PC-3 (cell line): ENCODE measurements around the gene SH3BP1. TPM values are rescaled to one million over a fixed set of nuclear protein-coding genes. Genes with fewer than 3 reads are reported as not detected.

Experiments
- ATAC-seq: fragments of 200-7000 bp; cut with Tn5 transposase; 2 replicates; pipeline ENCODE4 v1.9.1; 2020; ENCODE audit warnings: mild to moderate bottlenecking, moderate library complexity
- BruUV-seq: library from RNA; stranded (reverse); fragments of 400-500 nt; replicated peaks from 2 replicates; lab custom pipeline; 2021; lab: Mats Ljungman, UMichigan
- CTCF ChIA-PET: fragments of 300-600 bp; sonication (Branson Sonifier 250); formaldehyde crosslinking; loops from one replicate; lab custom pipeline; 2022; ENCODE audit warnings: antibody characterized with exemption; lab: Charles Lee
- POLR2A ChIA-PET: fragments of 300-600 bp; sonication (Branson Sonifier 250); formaldehyde crosslinking; loops from one replicate; lab custom pipeline; 2022; ENCODE audit warnings: antibody characterized with exemption; ENCODE audit not compliant: unreplicated experiment; lab: Charles Lee
- DNase-seq: peaks from one replicate; pipeline ENCODE4 v3.0.0-alpha.2; 2015
- H2AFZ ChIP-seq: fragments of 300-600 bp; sonication (generic); 2 replicates; pipeline ENCODE4 v1.6.0; 2016; ENCODE audit warnings: antibody characterized with exemption, low read length
- H3F3A ChIP-seq: fragments of 300-600 bp; sonication (generic); one replicate; pipeline ENCODE4 v1.6.0; 2017; ENCODE audit warnings: antibody characterized with exemption, low read length, control low read depth, mild to moderate bottlenecking; ENCODE audit not compliant: unreplicated experiment
- H3K27ac ChIP-seq: fragments of 300-600 bp; sonication (generic); 2 replicates; pipeline ENCODE4 v1.5.1; 2016; ENCODE audit warnings: mild to moderate bottlenecking, low read length
- H3K27me3 ChIP-seq: fragments of 300-600 bp; sonication (generic); 2 replicates; pipeline ENCODE4 v1.6.1; 2016; ENCODE audit warnings: low read length, mixed read lengths
- H3K36me3 ChIP-seq: fragments of 300-600 bp; sonication (generic); 2 replicates; pipeline ENCODE4 v1.6.1; 2016; ENCODE audit warnings: low read depth, mixed run types, low read length, mixed read lengths
- H3K4me1 ChIP-seq: fragments of 300-600 bp; sonication (generic); 2 replicates; pipeline ENCODE4 v1.5.1; 2016; ENCODE audit warnings: low read length; ENCODE audit not compliant: insufficient read depth
- H3K4me2 ChIP-seq: fragments of 300-600 bp; sonication (generic); 2 replicates; pipeline ENCODE4 v1.6.0; 2016; ENCODE audit warnings: low read length
- H3K4me3 ChIP-seq: fragments of 300-600 bp; sonication (generic); 2 replicates; pipeline ENCODE4 v1.5.1; 2016; ENCODE audit warnings: mild to moderate bottlenecking, low read length, mixed read lengths
- H3K79me2 ChIP-seq: fragments of 300-600 bp; sonication (generic); 2 replicates; pipeline ENCODE4 v1.6.1; 2017; ENCODE audit warnings: low read length, mixed read lengths
- H3K9ac ChIP-seq: fragments of 300-600 bp; sonication (generic); 2 replicates; pipeline ENCODE4 v1.6.0; 2016; ENCODE audit warnings: mild to moderate bottlenecking, low read length
- H3K9me2 ChIP-seq: fragments of 300-600 bp; sonication (generic); replicated peaks from 2 replicates; pipeline ENCODE4 v1.6.1; 2016; ENCODE audit warnings: mixed run types, low read length, mixed read lengths
- H3K9me3 ChIP-seq: fragments of 300-600 bp; sonication (generic); 2 replicates; pipeline ENCODE4 v1.6.1; 2016; ENCODE audit warnings: low read length, mixed read lengths
- H4K20me1 ChIP-seq: fragments of 300-600 bp; sonication (generic); 2 replicates; pipeline ENCODE4 v1.6.1; 2016; ENCODE audit warnings: low read length, mixed read lengths
- EZH2 ChIP-seq: fragments of 300-600 bp; sonication (generic); IDR thresholded peaks from one replicate; pipeline ENCODE4 v1.6.1; 2017; ENCODE audit warnings: antibody characterized with exemption, mild to moderate bottlenecking, low read length; ENCODE audit not compliant: unreplicated experiment
- EZH2phosphoT487 ChIP-seq: fragments of 300-600 bp; sonication (generic); IDR thresholded peaks from 2 replicates; pipeline ENCODE4 v1.6.1; 2018; ENCODE audit warnings: mild to moderate bottlenecking, antibody characterized with exemption, low read length, borderline replicate concordance
- intact Hi-C: fragments of 100-400 bp; cut with micrococcal nuclease; formaldehyde crosslinking; loops from 2 replicates; pipeline ENCODE4 v1.9.0; 2023
- total RNA-seq: library from RNA; depleted of rRNA; stranded (reverse); fragments of >200 nt; gene quantifications from 2 replicates; pipeline ENCODE4 v1.2.3, GENCODE V29; 2014
- TF ChIP-seq, protein P1 (sequence below): fragments of 300-600 bp; sonication (generic); conservative IDR thresholded peaks from 2 replicates; pipeline ENCODE4 v1.5.1; 2017; ENCODE audit warnings: antibody characterized with exemption, low read depth, mild to moderate bottlenecking, low read length

Gene SH3BP1
- total RNA-seq, 1 experiment from 2014 or later = 18.0 TPM

DNA sequence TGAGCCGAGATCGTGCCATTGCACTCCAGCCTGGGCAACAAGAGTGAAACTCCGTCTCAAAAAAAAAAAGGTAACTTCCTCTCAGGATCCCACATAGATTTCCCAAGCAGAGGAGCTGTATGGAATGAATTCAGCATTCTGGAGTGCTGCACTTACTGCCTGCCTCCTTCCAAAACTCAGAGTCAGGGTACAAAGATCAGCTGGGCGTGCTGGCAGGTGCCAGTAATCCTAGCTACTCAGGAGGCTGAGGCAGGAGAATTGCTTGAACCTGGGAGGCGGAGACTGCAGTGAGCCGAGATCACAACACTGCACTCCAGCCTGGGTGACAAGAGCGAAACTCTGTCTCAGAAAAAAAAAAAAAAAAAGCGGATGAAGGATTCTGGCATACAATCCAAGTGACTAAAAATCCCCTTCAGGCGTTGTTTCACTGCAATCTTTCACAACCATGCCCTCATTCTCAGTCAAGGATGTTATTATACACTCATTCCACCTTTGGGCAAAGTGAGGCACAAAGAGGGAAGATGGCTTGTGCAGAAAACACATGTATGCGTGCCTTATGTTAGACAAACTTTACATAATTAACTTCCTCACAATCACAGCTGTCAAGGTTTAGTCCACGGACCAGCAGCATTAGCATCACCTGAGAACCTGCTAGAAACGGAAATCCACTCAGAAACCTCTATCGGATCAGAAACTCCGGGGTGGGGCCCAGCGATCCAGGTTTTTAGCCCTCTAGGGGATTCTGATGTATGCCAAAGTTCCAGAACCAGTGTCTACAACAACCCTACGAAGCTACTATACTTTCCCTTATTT lies 45.5 kb downstream of the SH3BP1 start:
- Histone ChIP-seq H3K36me3 (peaks cover 3% of the 10 kb centered on the region; the same call in 1 of the 2 replicates), H3K9me2 (no peaks in the 10 kb centered on the region), H3K9ac (no peak overlapping the region), H3K9me3 (no peaks in the 10 kb centered on the region), H3F3A (no peaks in the 10 kb centered on the region), H3K27ac (no peak overlapping the region), H2AFZ (no peak overlapping the region), H4K20me1 (no peaks in the 10 kb centered on the region), H3K4me3 (no peak overlapping the region), H3K4me1 (peaks cover 20% of the 10 kb centered on the region), H3K27me3 (no peaks in the 10 kb centered on the region), H3K79me2 (peaks cover 21% of the 10 kb centered on the region), H3K4me2 (no peak overlapping the region)
- TF ChIP-seq, protein P1, sequence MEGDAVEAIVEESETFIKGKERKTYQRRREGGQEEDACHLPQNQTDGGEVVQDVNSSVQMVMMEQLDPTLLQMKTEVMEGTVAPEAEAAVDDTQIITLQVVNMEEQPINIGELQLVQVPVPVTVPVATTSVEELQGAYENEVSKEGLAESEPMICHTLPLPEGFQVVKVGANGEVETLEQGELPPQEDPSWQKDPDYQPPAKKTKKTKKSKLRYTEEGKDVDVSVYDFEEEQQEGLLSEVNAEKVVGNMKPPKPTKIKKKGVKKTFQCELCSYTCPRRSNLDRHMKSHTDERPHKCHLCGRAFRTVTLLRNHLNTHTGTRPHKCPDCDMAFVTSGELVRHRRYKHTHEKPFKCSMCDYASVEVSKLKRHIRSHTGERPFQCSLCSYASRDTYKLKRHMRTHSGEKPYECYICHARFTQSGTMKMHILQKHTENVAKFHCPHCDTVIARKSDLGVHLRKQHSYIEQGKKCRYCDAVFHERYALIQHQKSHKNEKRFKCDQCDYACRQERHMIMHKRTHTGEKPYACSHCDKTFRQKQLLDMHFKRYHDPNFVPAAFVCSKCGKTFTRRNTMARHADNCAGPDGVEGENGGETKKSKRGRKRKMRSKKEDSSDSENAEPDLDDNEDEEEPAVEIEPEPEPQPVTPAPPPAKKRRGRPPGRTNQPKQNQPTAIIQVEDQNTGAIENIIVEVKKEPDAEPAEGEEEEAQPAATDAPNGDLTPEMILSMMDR = no peak
- TF ChIP-seq EZH2 (no peak), EZH2phosphoT487 (no peak)
- ATAC-seq = no peak
- intact Hi-C loops = loop anchor here (10.0 kb wide), 1 partner anchor 120 kb away; the partner anchor contains the start of gene GCAT
- BruUV-seq = no TSS peak
- ChIA-PET CTCF (no interaction called here), POLR2A (no interaction called here)
- no peak for DNase-seq

DNA sequence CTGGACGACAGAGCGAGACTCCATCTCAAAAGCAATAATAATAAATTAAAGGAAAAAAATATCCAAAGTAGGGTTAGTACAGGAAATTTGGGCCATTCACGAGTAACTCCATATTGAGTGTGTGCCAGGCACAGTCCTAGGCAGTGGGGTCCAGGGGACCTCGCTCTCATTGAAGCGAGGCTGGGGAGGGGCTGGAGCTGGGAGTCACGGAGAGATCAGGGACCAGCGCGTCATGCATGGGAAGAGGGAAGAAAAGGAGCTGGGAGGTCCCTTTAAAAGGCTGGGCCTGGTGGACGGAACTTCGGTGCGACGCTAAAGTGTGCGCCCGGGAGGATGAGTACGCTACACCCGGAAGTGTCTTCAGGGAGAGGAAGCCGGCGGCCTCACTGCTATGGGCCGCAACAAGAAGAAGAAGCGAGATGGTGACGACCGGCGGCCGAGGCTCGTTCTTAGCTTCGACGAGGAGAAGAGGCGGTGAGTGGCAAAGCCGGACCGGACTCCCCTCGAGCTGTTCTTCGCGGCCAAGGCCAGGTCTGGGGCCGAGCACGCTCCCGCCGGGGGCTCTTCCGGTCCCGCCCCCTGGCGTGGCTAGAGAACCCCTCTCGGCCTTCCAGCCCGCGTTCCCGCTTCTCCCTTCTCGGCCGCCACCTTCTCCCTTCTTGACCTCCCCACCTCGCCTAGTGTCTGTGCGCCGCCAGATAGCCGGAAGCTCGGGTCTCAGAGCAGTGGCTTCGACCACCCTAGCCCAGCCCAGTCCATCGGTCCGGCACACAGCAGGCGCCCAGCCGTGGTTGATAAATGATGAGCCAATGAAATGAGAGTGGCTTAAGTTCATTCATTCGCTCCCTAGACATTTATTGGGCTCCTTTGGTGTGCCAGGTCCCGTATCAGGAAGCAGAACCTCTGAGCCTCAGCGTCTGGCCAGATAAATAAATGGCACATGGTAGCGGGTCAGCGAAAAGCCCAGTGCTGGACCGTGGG lies 46.8 kb downstream of the SH3BP1 start, which contains the start of gene NOL12:
NOL12 (plus strand) TSS at position 342 of the 981 bp plus-strand sequence; CDS start at position 392, 50 bp downstream.
- Histone ChIP-seq H3K9me3 (no peaks in the 10 kb centered on the region), H3K4me1 (peaks cover 17% of the 10 kb centered on the region), H3K27ac (peak within 1 kb of the TSS; percentile 77), H3K79me2 (peaks cover 21% of the 10 kb centered on the region), H3K9ac (peak within 1 kb of the TSS; percentile 95), H4K20me1 (no peaks in the 10 kb centered on the region), H3K27me3 (no peaks in the 10 kb centered on the region), H3K36me3 (peaks cover 12% of the 10 kb centered on the region; the same call in 1 of the 2 replicates), H2AFZ (peak within 1 kb of the TSS; percentile 90), H3K9me2 (no peaks in the 10 kb centered on the region), H3K4me2 (peak within 1 kb of the TSS; percentile 99), H3F3A (no peaks in the 10 kb centered on the region), H3K4me3 (peak within 1 kb of the TSS; percentile 100)
- intact Hi-C loops = loop anchor here (10.0 kb wide), 1 partner anchor 119 kb away; the partner anchor contains the start of gene GCAT
- DNase-seq (peak; percentile 87), ATAC-seq (peak; percentile 66)
- POLR2A ChIA-PET = interaction anchor here (0.6 to 1.0 kb wide), 5 partner anchors 11 to 137 kb away, joined by 3 to 11 read pairs (median 6); partner anchors contain the start of genes GGA1, LGALS1 and PDXP
- CTCF ChIA-PET = no interaction called here
- TSS peak; percentile 88 for BruUV-seq
- TF ChIP-seq EZH2phosphoT487 = no peak
- TF ChIP-seq, protein P1 = no peak
- TF ChIP-seq EZH2 = no peak
